Karpas-422 (cell line): Measurements from ENCODE around the gene PROK2. TPM values are rescaled to one million over a fixed set of nuclear protein-coding genes. Genes with fewer than 3 reads are reported as not detected.

Source experiments
- DNase-seq: peaks from one replicate; pipeline ENCODE4 v3.0.0-alpha.2; 2015
- H2AFZ ChIP-seq: fragments of 200-600 bp; sonication (generic); 2 replicates; pipeline ENCODE4 v1.6.1; 2014; ENCODE audit warnings: antibody characterized with exemption, low read length, mixed read lengths
- H3K27ac ChIP-seq: fragments of 200-600 bp; sonication (generic); 2 replicates; pipeline ENCODE4 v1.5.1; 2014; ENCODE audit warnings: mild to moderate bottlenecking, low read length, moderate library complexity
- H3K27me3 ChIP-seq: fragments of 200-600 bp; sonication (generic); 2 replicates; pipeline ENCODE4 v1.6.1; 2014; ENCODE audit warnings: low read length, mixed read lengths
- H3K36me3 ChIP-seq: fragments of 200-600 bp; sonication (generic); 2 replicates; pipeline ENCODE4 v1.6.1; 2014; ENCODE audit warnings: low read length, mixed read lengths; ENCODE audit not compliant: insufficient read depth
- H3K4me1 ChIP-seq: fragments of 200-600 bp; sonication (generic); 2 replicates; pipeline ENCODE4 v1.6.1; 2014; ENCODE audit warnings: mild to moderate bottlenecking, low read length, mixed read lengths
- H3K4me2 ChIP-seq: fragments of 200-600 bp; sonication (generic); 2 replicates; pipeline ENCODE4 v1.6.1; 2014; ENCODE audit warnings: low read length, low read depth, mild to moderate bottlenecking; ENCODE audit not compliant: poor library complexity, severe bottlenecking
- H3K4me3 ChIP-seq: fragments of 200-600 bp; sonication (generic); 2 replicates; pipeline ENCODE4 v1.5.1; 2014; ENCODE audit warnings: mild to moderate bottlenecking, antibody characterized with exemption, low read length, mixed read lengths
- H3K79me2 ChIP-seq: fragments of 200-600 bp; sonication (generic); 2 replicates; pipeline ENCODE4 v1.6.1; 2014; ENCODE audit warnings: mild to moderate bottlenecking, low read length, mixed read lengths
- H3K9ac ChIP-seq: fragments of 200-600 bp; sonication (generic); 2 replicates; pipeline ENCODE4 v1.6.0; 2014; ENCODE audit warnings: low read length
- H3K9me2 ChIP-seq: fragments of 200-600 bp; sonication (generic), shearing (Covaris generic); replicated peaks from 2 replicates; pipeline ENCODE4 v1.6.0; 2014; ENCODE audit warnings: mild to moderate bottlenecking, low read length, moderate library complexity; ENCODE audit not compliant: insufficient read depth
- H3K9me3 ChIP-seq: fragments of 300-700, 200-600 bp; sonication (generic); 2 replicates; pipeline ENCODE4 v1.6.1; 2014; ENCODE audit warnings: low read length, mixed read lengths
- H4K20me1 ChIP-seq: fragments of 200-600 bp; sonication (generic); 2 replicates; pipeline ENCODE4 v1.6.1; 2014; ENCODE audit warnings: mild to moderate bottlenecking, antibody characterized with exemption, low read length, low read depth; ENCODE audit not compliant: insufficient read depth
- total RNA-seq: library from RNA; depleted of rRNA; stranded (reverse); fragments of >200 nt; shearing (Covaris generic); gene quantifications from 2 replicates; pipeline ENCODE4 v1.2.3, GENCODE V29; 2014; ENCODE audit warnings: low replicate concordance

PROK2 gene
- total RNA-seq, 1 experiment from 2014 or later, result not detected

DNA sequence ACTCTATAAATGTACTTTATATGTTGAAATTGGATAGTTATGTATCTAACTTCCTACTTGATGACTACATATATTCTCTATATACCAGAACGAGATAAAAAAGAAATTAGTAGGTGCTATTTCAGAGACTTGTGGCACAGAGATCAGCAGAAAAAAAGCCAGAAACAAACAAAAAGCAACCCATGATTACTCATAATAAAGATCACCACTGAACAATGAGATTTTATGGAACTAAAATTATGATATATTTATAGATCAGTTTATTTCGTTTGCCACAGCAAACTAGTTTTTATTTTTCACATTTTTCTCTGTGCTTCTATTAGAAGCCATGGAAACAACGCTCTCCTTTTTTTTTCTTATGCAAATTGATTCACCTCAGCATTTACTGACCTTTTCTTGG, 15.1 kb upstream of the PROK2 start:
- Histone ChIP-seq H3K4me1 (peaks cover 8% of the 10 kb centered on the region; the same call in 1 of the 2 replicates), H3K4me3 (no peak overlapping the region), H3K9me2 (no peaks in the 10 kb centered on the region), H3K27me3 (0 out of 2 replicates have a peak, but pooled peaks cover 3% of the 10 kb centered on the region), H3K9me3 (no peaks in the 10 kb centered on the region), H3K79me2 (no peaks in the 10 kb centered on the region), H3K27ac (no peak overlapping the region), H3K36me3 (no peaks in the 10 kb centered on the region), H4K20me1 (no peaks in the 10 kb centered on the region), H3K9ac (no peak overlapping the region), H2AFZ (no peak overlapping the region), H3K4me2 (no peak overlapping the region)
- no peak for DNase-seq

DNA sequence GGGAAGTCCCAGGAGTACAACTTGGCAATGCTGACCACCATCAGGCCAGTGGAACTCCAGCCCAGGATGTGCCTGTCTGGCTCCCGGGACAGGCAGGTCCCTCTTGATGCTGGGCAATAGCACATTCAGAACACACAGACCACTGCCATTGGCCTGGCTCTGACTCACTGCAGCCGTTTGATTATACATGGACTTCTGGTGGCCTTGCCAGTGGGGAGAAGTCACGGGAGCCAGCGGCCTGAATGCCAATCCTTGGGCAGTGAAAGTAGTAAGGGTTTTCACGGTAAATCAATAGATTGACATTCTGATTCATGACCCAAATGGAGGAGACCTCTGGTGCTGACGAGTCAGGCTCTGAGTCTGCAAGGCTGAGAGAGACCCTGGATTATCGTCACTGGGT, 12.5 kb upstream of the PROK2 start:
- H3K9me3 ChIP-seq, result no peaks in the 10 kb centered on the region
- no peak overlapping the region for H3K9ac ChIP-seq

DNA sequence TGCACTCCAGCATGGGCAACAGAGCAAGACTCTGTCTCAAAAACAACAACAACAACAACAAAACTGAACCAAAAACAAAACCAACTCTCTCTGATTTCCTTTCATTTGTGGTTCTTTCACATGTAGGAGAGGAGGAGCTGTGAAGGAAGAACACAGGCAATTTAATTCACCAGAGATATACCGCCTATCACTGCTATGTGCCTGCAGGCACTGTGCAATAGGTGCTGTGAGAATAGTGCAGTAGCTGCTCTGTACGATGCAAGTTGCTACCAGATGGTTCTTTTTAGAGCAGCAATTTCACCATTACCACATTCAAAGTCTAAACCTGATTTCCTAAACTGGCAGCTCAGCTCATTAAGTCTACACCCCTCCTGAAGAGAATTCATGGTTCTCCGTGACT, 11.3 kb upstream of the PROK2 start:
- H3K27me3 ChIP-seq, result no peaks in the 10 kb centered on the region
- H2AFZ ChIP-seq, result no peak overlapping the region
- H3K79me2 ChIP-seq, result no peaks in the 10 kb centered on the region
- peaks cover 8% of the 10 kb centered on the region; the same call in 1 of the 2 replicates for H3K4me1 ChIP-seq
- H3K9me2 ChIP-seq, result no peaks in the 10 kb centered on the region
- no peak overlapping the region for H3K27ac ChIP-seq
- no peaks in the 10 kb centered on the region for H3K36me3 ChIP-seq
- H3K9ac ChIP-seq, result no peak overlapping the region
- no peak overlapping the region for H3K4me3 ChIP-seq
- no peaks in the 10 kb centered on the region for H4K20me1 ChIP-seq
- DNase-seq, result no peak
- no peaks in the 10 kb centered on the region for H3K9me3 ChIP-seq
- H3K4me2 ChIP-seq, result no peak overlapping the region

More for the DNA sequence above, 12.5 kb upstream of the PROK2 start:
- Histone ChIP-seq H3K4me2 (no peak overlapping the region), H4K20me1 (no peaks in the 10 kb centered on the region), H3K9me2 (no peaks in the 10 kb centered on the region), H2AFZ (no peak overlapping the region), H3K36me3 (no peaks in the 10 kb centered on the region), H3K27ac (no peak overlapping the region), H3K4me3 (no peak overlapping the region), H3K4me1 (peaks cover 8% of the 10 kb centered on the region; the same call in 1 of the 2 replicates), H3K27me3 (0 out of 2 replicates have a peak, but pooled peaks cover 1% of the 10 kb centered on the region), H3K79me2 (no peaks in the 10 kb centered on the region)
- no peak for DNase-seq

DNA sequence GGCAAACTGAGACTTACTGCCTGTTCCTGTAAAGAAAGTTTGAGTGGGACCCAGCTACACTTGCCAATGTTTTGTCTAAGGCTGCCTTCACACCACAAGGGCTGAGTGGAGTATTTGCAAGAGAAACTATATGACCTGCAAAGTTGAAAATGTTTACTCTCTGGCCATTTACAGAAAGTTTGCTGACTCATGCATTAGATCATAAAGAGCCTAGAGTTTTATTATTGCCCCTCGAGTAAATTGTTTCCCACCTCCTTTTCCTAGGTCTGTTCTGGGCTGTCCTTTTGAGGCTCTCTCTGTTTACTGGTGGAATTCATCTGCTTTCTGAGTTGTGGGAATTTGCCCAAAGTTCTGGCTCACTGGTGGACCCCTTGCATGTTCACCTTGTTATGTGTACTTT, 6.7 kb upstream of the PROK2 start:
- H3K9me2 ChIP-seq, result no peaks in the 10 kb centered on the region
- H3K9ac ChIP-seq, result no peak overlapping the region
- H2AFZ ChIP-seq, result no peak overlapping the region
- H3K79me2 ChIP-seq, result no peaks in the 10 kb centered on the region
- H3K4me2 ChIP-seq, result no peak overlapping the region
- no peaks in the 10 kb centered on the region for H3K9me3 ChIP-seq
- H3K4me1 ChIP-seq, result no peaks in the 10 kb centered on the region
- no peaks in the 10 kb centered on the region for H3K36me3 ChIP-seq
- H3K4me3 ChIP-seq, result no peak overlapping the region
- H4K20me1 ChIP-seq, result no peaks in the 10 kb centered on the region
- no peaks in the 10 kb centered on the region for H3K27me3 ChIP-seq
- H3K27ac ChIP-seq, result no peak overlapping the region
- no peak for DNase-seq

DNA sequence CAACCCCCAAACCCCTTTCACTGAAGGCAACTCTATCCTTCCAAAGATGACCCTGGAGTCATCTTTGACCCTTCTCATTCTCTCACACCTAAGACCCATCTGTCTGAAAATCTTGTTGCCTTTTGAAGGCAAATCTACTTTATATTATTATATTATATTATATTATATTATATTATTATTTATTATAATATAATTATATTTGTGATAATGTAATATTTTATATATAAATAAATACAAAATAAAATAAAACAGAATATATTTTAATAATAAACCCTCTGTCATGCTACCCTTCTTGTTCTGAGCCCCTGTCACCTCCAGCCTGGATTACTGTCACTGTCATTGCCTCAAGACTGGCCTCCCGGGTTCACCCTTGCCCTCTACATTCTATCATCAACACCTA, 5.0 kb upstream of the PROK2 start:
- no peak overlapping the region for H3K9ac ChIP-seq
- H3K9me3 ChIP-seq, result no peaks in the 10 kb centered on the region

DNA sequence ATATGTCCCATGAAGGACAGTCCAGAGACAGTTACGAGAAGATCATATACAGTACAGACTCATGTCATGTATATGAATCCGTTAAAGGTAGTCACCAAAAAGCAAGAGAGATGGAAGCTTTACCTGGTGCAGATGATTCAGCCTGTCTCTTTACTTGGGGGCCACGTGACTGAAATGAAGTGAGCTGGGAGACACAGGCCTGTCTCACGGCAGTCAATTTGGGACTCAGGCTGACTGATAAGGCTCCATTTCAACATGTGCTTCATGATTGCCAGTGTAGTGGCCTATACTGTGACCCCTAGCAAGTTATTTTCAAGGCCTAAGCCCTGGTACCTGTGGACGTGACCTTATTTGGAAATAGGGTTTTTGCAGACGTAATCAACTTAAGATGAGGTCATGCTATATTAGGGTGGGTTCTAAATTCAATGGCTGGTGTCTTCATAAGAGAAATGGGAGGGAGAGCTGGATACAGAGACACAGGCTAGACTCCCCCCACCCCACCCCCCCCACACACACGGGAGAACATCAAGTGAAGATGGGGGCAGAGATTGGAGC, 3.0 kb upstream of the PROK2 start:
- Histone ChIP-seq H3K4me2 (no peak overlapping the region), H3K9ac (no peak overlapping the region), H4K20me1 (no peaks in the 10 kb centered on the region), H3K4me1 (no peaks in the 10 kb centered on the region), H3K27me3 (no peaks in the 10 kb centered on the region), H3K27ac (no peak overlapping the region), H3K36me3 (no peaks in the 10 kb centered on the region), H2AFZ (no peak overlapping the region), H3K9me3 (no peaks in the 10 kb centered on the region), H3K9me2 (no peaks in the 10 kb centered on the region), H3K79me2 (no peaks in the 10 kb centered on the region), H3K4me3 (no peak overlapping the region)
- DNase-seq, result no peak

More for the DNA sequence above, 5.0 kb upstream of the PROK2 start:
- Histone ChIP-seq H3K4me3 (no peak overlapping the region), H3K4me1 (no peaks in the 10 kb centered on the region), H3K27ac (no peak overlapping the region), H3K9me2 (no peaks in the 10 kb centered on the region), H4K20me1 (no peaks in the 10 kb centered on the region), H3K27me3 (no peaks in the 10 kb centered on the region), H2AFZ (no peak overlapping the region), H3K36me3 (no peaks in the 10 kb centered on the region), H3K79me2 (no peaks in the 10 kb centered on the region), H3K4me2 (no peak overlapping the region)
- no peak for DNase-seq

DNA sequence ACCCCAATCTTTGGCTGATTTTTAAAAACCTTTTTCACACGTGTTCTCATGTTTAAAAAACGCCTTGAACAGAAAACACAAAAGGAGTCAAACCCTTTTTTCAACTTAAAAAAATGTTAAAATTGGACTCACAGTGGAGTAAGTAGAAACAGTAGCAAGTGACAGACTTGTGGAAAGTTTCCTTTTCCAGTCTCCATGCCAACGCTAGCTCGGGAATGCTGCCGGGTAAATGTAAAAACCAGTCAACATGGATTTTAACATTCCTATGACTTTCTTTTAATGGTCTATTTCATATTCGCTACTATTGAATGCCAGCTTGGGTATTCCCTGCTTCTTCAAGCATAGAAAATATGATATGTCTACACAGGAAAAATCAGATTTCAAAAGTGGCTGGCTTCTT, 1.6 kb upstream of the PROK2 start:
- no peaks in the 10 kb centered on the region for H3K27me3 ChIP-seq
- H3K79me2 ChIP-seq, result no peaks in the 10 kb centered on the region
- no peaks in the 10 kb centered on the region for H3K9me3 ChIP-seq
- DNase-seq, result no peak
- H3K36me3 ChIP-seq, result no peaks in the 10 kb centered on the region
- no peaks in the 10 kb centered on the region for H3K9me2 ChIP-seq
- H3K4me2 ChIP-seq, result no peak overlapping the region
- no peak overlapping the region for H3K4me3 ChIP-seq
- H3K4me1 ChIP-seq, result peaks cover 10% of the 10 kb centered on the region
- no peak overlapping the region for H3K9ac ChIP-seq
- H2AFZ ChIP-seq, result no peak overlapping the region
- no peak overlapping the region for H3K27ac ChIP-seq
- H4K20me1 ChIP-seq, result no peaks in the 10 kb centered on the region

DNA sequence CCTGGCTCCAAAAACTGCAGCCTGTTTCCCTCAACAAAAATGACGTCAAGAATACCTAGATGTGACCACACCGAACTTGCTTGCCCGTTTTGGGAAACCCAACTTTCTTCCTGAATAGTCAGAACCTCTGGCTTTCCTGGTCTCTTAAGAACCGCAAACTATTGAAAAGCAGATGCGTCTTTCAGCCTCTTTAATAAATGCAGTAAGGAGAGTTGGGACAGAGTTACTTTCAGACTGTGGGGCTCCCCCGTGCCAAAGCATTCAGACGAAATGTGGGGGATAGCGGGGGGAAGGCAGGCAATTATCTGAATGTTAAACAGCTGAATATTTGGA, 1.2 kb upstream of the PROK2 start:
- no peak overlapping the region for H3K4me3 ChIP-seq
- H3K4me1 ChIP-seq, result peaks cover 13% of the 10 kb centered on the region
- H3K9me2 ChIP-seq, result no peaks in the 10 kb centered on the region
- no peak overlapping the region for H3K9ac ChIP-seq
- no peaks in the 10 kb centered on the region for H3K36me3 ChIP-seq
- no peak overlapping the region for H3K4me2 ChIP-seq
- no peaks in the 10 kb centered on the region for H3K79me2 ChIP-seq
- no peaks in the 10 kb centered on the region for H4K20me1 ChIP-seq
- H3K27ac ChIP-seq, result no peak overlapping the region
- no peak for DNase-seq
- no peaks in the 10 kb centered on the region for H3K27me3 ChIP-seq
- H3K9me3 ChIP-seq, result no peaks in the 10 kb centered on the region
- no peak overlapping the region for H2AFZ ChIP-seq
